NCI-H2029 treated with DMSO at 0.1 percent for 48 hours (cell line): Measurements from ENCODE around the gene MMP15.
"Not testable (repeated sequence)": the region's sequence is repeated elsewhere in the genome, so short reads cannot be mapped to it uniquely, and the experiment has no call there.

Experiments
- DNase-seq: peaks from one replicate; lab custom pipeline; 2025; lab: John Stamatoyannopoulos, UW

MMP15 gene

DNA sequence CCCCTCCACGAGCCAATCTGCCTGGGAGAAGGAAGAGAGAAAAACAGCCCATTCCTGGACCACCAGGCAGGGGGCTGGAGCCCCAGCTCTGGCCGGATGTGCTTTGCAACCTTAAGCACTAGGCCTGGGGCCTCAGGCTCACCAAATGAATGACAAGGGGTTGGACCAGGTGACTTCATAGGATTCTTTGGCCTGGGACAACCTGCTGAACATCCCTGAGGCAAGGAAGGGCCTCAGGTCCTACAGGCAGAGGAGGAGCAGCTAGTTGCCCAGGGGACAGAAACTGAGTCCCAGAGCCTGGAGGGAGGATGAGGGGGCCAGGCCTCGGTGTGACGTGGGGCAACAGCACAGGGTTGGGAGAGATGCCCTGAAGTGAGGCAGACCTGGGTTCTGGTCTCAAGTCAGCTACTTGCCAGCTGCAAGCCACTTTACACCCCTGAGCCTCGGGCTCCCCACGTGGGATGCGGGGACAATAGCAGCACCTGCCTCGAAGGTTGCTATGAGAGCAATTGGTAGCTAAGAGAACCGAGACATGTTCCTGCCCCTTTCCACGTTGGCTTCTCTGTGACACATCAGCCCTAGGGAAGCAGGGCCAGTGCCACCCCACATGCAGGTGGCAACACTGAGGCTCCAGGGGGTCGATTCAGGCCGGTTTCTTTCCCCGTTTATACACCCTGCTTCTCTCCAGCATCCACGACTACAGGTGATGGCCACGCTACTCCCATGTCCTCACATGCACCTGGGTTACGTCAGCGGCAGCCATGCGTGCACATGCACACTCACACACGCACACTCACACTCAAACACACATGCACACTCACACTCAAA is 61.0 kb downstream of the MMP15 start:
- DNase-seq: no peak

DNA sequence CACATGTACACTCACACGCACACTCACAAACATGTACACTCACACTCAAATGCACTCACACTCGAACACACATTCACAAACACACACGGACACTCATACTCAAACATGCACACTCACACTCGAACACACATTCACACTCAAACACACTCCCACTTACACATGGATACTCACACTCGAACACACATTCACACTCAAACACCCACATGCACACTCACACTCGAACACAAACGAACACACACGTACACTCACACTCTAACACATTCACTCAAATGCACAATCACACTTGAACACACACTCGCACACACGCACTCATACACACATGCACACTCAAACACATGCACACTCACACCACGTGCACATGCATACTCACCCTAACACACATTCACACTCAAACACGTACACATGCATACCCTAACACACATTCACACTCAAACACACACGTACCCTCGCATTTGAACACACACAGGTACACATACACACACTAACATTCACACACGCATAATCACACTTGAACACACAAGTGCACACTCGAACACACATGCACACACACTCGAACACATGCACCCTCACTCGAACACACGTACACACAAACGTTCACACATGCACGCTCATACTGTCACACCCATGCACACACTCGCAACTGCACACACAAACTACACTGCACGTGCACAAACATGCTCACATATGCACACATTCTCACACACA is 61.8 kb downstream of the MMP15 start:
- DNase-seq: no peak

DNA sequence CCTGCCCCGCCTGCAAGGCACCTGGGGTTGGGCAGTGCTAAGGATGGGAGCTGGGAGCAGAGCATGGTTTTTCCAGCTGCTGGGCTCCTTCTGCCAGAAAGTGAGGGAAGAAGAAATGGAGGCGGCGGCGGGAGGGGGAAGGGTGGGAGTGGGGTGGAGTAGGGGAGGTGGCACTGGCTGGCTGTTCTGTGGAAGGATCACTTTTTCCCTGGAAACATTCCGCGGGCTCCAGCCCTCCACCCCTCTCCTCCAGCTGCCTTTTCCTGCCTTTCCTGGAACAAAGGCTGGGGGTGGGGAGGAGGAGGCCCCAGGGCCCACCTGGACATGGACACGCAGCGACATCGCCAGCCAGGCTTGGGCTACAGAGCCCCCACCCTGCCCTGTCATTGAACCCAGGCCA is 62.5 kb downstream of the MMP15 start:
- no peak for DNase-seq

DNA sequence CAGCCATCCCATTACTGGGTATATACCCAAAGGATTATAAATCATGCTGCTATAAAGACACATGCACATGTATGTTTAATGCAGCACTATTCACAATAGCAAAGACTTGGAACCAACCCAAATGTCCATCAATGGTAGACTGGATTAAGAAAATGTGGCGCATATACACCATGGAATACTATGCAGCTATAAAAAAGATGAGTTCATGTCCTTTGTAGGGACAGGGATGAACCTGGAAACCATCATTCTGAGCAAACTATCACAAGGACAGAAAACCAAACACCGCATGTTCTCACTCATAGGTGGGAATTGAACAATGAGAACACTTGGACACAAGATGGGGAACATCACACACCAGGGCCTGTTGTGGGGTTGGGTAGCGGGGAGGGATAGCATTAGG is 64.8 kb downstream of the MMP15 start:
- not testable (repeated sequence) for DNase-seq

DNA sequence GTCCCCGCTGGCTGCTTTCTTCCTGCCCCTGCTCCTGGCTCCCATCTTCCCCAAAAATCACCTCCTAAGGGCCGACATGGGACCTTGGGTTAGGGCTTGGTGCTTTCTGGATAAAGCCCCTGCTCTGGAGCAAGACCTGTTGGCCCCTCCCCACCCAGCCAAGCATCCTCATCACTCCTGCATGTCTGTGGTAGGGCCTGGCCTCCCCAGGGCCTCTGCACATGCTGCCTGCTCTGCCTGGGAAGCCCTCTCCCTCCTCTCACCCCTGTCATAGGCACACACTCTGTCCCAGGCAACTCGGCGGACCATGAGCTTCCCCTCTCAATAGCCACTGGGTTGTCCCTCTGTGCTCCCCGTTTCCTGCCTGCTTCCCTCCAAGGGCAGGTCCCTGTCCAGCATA is 68.5 kb downstream of the MMP15 start:
- no peak for DNase-seq

DNA sequence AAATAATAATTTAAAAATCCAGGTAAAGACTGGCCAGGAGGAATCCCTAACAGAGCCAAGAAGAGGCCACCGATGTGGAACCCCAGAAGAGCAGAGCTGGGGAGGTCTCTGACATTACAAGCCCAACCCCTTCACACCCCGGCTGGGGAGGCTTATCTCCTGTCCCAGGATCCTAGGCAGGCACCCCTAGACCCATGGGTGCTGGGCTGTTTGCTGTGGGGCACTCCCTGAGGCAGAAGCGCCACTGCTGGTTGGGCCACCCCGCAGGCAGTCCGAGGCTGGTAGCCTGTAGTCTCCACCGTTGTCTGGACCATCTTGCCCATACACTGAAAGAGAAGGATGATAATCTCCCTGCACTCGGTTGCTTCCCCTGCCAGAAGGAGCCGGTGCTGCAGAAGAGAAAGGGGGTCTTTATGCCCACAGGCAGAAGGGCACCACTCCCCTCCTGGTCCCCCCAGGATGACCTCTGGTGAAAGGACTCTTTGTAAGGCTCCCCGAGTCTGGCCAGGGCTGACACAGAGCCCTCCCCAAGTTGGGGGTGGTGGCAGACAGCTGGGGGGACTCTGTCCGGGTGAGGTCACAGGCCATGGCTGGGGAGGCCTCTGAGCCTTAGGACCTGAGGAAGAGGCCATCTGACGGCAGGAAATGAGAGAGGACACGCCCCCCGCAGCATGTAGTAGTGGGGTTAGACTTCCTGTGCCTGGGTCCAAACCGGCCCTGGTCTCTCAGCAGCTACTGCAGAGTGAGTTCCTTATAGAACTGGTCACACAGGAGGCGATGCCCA is 69.4 kb downstream of the MMP15 start:
- DNase-seq: no peak

DNA sequence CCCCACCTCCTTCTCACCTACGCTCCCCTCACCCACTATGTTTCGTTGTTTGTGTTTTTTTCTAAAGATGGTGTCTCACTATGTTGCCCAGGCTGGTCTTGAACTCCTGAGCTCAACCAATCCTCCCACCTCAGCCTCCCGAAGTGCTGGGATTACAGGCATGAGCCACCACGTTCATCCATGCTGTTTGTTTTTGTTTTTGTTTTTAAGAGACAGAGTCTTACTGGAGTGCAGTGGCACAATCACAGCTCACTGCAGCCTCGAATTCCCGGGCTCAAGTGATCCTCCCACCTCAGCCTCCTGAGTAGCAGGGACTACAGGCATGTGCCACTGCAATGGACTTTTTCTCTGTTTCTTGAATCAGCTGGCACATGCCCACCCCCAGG is 70.0 kb downstream of the MMP15 start:
- DNase-seq: not testable (repeated sequence)

DNA sequence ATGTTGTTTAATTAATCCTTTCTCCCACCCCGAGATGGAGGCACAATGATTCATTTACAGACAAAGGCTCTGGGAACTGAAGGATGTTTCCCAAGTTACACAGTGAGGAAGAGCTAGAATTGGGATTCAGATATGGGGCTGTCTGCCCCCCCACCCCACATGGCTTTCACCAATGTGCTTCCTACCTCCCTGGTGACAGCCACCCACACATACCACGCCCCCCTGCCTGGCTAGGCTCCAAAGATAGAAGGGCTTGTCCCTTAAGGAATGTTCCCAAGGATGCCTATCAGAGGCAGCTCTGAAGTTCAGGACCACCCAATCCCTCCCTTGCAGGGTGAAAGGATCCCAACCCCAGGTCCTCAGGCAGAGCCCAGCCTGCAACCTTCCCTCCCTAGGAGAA is 70.7 kb downstream of the MMP15 start:
- no peak for DNase-seq
